Measurements from ENCODE around the gene SCN2A.
"Not testable (repeated sequence)": the region's sequence is repeated elsewhere in the genome, so short reads cannot be mapped to it uniquely, and the experiment has no call there.

Gene SCN2A

GRCh38 chr2:165312999-165313398, 73.8 kb downstream of the SCN2A start:
- no peak for DNase-seq (ENCODE audit: low spot score)
- H3K27ac ChIP-seq = no peak overlapping the region
- TF ChIP-seq, protein P1, sequence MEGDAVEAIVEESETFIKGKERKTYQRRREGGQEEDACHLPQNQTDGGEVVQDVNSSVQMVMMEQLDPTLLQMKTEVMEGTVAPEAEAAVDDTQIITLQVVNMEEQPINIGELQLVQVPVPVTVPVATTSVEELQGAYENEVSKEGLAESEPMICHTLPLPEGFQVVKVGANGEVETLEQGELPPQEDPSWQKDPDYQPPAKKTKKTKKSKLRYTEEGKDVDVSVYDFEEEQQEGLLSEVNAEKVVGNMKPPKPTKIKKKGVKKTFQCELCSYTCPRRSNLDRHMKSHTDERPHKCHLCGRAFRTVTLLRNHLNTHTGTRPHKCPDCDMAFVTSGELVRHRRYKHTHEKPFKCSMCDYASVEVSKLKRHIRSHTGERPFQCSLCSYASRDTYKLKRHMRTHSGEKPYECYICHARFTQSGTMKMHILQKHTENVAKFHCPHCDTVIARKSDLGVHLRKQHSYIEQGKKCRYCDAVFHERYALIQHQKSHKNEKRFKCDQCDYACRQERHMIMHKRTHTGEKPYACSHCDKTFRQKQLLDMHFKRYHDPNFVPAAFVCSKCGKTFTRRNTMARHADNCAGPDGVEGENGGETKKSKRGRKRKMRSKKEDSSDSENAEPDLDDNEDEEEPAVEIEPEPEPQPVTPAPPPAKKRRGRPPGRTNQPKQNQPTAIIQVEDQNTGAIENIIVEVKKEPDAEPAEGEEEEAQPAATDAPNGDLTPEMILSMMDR (IDR thresholded peaks at IDR 0.05) = no peak
- H3K4me3 ChIP-seq = no peak overlapping the region

GRCh38 chr2:165313509-165313908, 74.3 kb downstream of the SCN2A start:
- TF ChIP-seq, protein P1 (IDR thresholded peaks at IDR 0.05) = no peak
- DNase-seq (ENCODE audit: low spot score) = no peak
- no peak overlapping the region for H3K27ac ChIP-seq
- no peak overlapping the region for H3K4me3 ChIP-seq

GRCh38 chr2:165328272-165328671, 89.1 kb downstream of the SCN2A start:
- H3K27ac ChIP-seq = no peak overlapping the region
- TF ChIP-seq, protein P1 (IDR thresholded peaks at IDR 0.05) = no peak
- H3K4me3 ChIP-seq = no peak overlapping the region
- DNase-seq (ENCODE audit: low spot score) = no peak

DNA sequence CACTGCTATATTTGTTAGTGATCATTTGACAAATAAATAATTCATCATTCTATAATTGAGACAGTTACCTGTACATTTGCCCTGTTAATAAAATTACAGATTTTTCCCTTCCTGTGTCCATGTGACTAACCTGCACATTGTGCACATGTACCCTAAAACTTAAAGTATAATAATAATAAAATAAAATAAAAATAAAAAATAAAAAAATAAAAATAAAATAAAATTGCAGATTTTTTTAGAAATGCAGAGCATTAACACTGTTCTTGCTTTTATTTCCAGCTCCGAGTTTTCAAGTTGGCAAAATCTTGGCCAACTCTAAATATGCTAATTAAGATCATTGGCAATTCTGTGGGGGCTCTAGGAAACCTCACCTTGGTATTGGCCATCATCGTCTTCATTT, 105.1 kb downstream of the SCN2A start:
- not testable (repeated sequence) for H3K4me3 ChIP-seq; DNase-seq (ENCODE audit: low spot score); H3K27ac ChIP-seq

GRCh38 chr2:165348441-165348840, 109.2 kb downstream of the SCN2A start:
- DNase-seq (ENCODE audit: low spot score) = no peak
- TF ChIP-seq, protein P1 (IDR thresholded peaks at IDR 0.05) = no peak
- no peak overlapping the region for H3K4me3 ChIP-seq
- H3K27ac ChIP-seq = no peak overlapping the region

- Histone ChIP-seq H3K4me3 (no peak overlapping the region), H3K27ac (no peak overlapping the region)
- no peak for DNase-seq (ENCODE audit: low spot score)
- TF ChIP-seq, protein P1 (IDR thresholded peaks at IDR 0.05) = no peak
Measured at GRCh38 chr2:165349181-165349580, 110.0 kb downstream of the SCN2A start.

- TF ChIP-seq, protein P1 (IDR thresholded peaks at IDR 0.05) = no peak
- Histone ChIP-seq H3K4me3 (no peak overlapping the region), H3K27ac (no peak overlapping the region)
- DNase-seq (ENCODE audit: low spot score) = no peak
Measured at GRCh38 chr2:165357758-165358157, 118.5 kb downstream of the SCN2A start.

GRCh38 chr2:165361514-165361913, 122.3 kb downstream of the SCN2A start:
- no peak for DNase-seq (ENCODE audit: low spot score)
- TF ChIP-seq, protein P1 (IDR thresholded peaks at IDR 0.05) = no peak
- H3K4me3 ChIP-seq = no peak overlapping the region
- H3K27ac ChIP-seq = no peak overlapping the region
